NCI-H1436 (cell line): ENCODE data around the gene DUS2.
"Not testable (repeated sequence)": the region's sequence is repeated elsewhere in the genome, so short reads cannot be mapped to it uniquely, and the experiment has no call there.

ENCODE experiments used
- DNase-seq: peaks from one replicate; lab custom pipeline; 2025; lab: John Stamatoyannopoulos, UW

The DUS2 gene

DNA sequence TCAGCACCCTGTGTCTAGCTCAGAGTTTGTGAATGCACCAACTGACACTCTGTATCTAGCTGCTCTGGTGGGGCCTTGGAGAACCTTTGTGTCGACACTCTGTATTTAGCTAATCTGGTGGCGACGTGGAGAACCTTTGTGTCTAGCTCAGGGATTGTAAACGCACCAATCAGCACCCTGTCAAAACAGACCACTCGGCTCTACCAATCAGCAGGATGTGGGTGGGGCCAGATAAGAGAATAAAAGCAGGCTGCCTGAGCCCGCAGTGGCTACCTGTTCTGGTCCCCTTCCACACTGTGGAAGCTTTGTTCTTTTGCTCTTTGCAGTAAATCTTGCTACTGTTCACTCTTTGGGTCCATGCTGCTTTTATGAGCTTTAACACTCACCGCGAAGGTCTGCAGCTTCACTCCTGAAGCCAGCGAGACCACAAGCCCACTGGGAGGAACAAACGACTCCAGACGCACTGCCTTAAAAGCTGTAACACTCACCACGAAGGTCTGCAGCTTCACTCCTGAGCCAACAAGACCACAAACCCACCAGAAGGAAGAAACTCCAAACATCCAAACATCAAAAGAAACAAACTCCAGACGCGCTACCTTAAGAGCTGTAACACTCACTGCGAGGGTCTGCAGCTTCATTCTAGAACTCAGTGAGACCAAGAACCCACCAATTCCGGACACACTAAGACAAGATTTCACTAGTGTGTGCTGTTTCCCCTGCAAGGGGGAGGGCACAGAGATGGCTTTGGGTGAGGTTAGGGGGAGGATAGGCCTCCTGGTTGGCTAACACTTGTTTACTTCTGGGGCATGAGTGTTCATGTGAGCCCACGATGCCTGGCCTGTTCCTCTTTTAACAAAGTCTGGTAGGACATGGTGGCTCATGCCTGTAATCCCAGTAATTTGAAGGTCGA is 24.1 kb upstream of the DUS2 start, which contains the start of gene DPEP2:
Gene DPEP2 (minus strand): TSS at position 706 of the 910 bp plus-strand sequence. CDS start 6,272 bp downstream, outside the sequence.
- not testable (repeated sequence) for DNase-seq

DNA sequence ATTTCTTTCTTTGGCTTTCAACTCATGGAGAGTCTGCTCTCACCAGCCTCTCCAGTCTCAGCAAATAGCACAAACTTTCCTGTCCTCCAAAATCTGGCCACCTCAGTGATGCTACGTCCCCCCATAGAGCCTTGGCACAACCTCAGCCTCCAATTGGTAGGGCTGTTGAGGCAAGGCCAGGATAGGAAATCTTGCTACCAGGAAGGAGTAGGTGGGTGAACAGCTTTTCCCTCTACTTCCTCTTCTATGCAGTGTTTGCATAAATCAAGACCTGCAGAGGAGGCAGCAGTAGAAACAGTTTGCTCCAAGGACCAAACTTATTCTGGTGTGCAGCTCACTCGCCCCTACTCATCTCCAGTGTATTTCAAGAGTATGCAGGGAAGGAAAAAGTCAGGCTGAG is 23.1 kb upstream of the DUS2 start:
- no peak for DNase-seq

DNA sequence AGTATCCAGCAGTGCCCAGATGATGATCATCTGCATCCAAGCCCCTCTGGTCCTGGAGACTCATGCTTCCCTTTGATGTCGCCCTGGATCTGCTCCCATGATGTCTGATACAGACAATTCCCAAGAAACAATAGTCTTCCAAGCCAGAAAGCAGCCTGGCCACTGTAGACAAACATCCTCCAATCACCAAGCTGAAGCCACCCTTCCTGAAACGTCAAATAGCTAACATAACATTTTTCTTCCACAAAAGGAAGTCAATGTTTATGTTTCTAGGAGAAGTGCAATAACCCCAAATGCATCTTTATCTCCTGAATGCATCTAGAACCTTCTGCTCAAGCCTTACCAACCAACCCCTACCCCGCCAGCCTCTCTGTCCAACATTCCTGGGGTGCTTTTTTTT is 22.6 kb upstream of the DUS2 start:
- no peak for DNase-seq

DNA sequence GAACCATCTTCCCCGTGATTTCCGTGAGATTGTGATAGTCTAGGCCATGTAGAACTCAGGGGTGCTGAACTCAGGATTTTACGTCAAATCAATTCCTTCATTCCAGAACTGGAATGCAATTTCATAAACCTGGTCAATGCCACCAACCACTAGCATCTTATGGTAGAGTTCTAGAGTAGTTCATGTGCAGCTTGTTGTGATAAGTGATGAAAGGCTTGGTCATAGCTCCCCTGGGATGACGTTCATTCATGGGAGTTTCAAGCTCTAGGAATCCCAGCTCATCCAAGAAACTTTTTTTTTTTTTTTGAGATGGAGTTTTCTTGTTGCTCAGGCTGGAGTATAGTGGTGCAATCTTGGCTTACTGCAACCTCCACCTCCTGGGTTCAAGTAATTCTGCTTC is 20.1 kb upstream of the DUS2 start:
- DNase-seq = no peak

DNA sequence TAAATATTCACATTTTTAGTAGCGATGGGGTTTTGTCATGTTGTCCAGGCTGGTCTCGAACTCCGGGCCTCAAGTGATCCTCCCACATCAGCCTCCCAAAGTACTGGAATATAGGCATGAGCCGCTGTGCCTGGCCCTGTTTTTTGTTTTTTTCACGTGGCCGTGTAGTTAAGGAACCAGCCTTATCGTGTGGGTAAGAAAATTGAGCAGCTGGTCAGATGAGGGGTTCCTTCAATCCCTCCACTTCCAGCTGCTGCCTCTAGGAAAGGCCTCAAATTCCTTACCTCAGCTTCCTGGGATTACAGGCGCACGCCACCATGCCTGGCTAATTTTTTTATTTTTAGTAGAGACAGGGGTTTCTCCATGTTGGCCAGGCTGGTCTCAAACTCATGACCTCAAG is 17.9 kb upstream of the DUS2 start:
- DNase-seq = no peak

DNA sequence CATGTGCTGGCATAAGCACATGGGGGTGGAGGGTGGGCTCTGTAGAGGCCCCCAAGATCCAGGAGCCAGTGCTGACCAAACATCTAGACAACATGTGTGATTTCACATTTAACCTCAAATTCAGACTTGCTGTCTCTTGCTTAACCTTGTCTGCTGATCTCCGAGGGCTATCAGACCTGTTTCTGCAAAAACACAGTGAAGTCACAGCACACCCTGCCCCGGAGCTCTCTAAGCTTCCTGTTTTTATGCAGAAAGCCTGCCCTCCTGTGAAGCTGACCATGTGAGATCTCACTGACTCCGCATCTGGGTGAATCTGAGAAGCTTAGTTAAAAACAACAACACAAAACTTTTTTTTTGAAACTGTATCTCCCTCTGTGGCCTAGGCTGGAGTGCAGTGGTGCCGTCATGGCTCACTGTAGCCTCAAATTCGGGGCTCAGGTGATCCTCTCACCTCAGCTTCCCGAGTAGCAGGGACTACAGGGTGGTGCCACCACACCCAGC is 17.2 kb upstream of the DUS2 start:
- DNase-seq = no peak

DNA sequence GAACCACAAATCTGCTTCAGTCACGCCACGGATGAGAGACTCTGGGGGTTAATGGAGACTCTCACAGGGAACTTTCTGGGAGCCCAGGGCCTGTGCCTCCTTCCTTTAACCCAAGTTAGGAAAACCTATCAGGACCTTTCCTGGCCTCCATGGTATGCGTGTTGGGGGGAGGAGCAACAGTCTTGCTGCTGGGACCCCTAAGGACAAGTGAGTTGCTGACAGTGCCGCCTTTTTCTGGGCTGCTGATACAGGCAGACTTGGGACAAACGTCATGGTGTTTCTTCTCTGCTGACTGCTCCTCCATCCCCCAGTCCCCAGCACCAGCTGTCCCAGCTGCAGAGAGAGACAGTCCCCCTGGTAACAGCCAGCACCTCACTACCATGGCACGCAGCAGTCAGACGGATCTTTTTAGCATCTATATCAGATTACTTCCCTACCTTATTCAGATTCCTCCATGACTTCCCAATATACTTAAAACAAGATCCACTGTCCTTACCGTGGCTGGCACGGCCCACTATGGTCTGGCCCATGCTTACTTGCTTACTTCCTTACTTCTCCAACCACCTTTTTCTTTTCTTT is 13.8 kb upstream of the DUS2 start:
- no peak for DNase-seq

DNA sequence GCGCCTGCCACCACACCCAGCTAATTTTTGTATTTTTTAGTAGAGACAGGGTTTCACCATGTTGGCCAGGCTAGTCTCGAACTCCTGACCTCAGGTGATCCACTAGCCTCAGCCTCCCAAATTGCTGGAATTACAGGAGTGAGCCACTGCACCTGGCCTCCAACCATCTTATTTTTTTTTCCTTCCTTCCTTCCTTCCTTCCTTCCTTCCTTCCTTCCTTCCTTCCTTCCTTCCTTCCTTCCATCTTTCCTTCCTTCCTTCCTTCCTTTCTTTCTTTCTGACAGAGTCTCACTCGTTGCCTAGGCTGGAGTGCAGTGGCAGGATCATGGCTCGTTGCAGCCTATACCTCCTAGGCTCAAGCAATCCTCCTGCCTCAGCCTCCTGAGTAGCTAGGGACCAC is 13.2 kb upstream of the DUS2 start:
- DNase-seq = not testable (repeated sequence)

DNA sequence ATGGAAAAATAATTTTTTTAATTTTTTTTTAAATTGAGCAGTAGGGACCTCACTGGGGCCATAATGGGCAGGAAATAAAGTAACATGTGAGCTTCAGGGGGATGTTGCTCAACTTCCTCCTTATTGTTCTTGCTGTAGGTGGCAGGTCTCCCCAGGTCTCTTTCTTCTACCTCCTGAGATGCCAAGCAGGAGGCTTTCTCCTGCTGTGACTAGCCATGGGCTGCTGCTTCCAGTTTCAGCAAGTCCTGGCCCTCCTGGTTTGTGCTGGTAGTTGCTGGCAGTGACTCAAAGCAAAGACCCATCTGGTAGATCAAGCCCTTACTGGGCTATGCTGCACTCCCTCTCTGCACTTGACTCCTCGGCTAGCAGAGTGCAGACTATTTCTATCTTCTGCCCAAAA is 9.6 kb upstream of the DUS2 start:
- DNase-seq = no peak

DNA sequence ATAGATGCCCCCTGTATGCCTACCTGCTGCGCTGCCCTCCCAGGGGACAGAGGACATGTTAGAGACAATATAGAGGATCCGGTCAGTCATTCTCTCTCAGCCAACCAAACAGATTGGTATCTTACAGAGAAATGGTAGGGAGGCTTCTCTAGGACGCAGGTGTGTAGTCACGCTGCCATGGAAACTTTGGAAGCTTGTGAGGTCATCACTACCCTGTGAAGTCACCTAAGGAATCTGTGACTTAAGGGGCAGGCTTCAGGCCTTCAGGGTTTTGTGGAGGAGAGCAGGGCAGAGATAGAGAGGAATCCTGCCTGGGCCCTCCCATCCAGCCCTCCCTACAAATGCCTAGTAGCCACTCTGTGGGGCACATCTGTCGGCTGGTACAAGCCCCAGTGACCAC is 7.4 kb upstream of the DUS2 start, which contains the start of gene DPEP2NB:
Gene DPEP2NB (minus strand): TSS at position 231 of the 400 bp plus-strand sequence. CDS start 141 bp downstream, at position 90.
- no peak for DNase-seq

DNA sequence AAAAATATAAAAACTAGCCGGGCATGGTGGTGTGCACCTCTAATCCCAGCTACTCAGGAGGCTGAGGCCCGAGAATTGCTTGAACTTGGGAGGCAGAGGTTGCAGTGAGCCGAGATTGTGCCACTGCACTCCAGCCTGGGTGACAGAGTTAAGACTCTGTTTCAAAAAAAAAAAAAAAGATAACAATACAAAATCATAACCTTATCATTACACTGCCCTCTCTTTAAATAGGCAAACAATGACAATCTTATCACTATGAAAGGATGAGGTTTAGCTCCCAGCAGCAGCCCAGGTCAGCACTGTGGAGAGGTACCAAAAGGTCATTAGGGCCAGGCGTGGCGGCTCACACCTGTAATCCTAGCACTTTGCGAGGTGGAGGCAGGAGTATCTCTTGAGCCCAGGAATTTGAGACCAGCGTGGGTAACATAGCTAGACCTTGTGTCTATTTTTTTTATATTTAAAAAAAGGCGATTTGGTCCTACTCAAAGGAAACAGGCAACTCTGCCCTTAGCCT is 3.9 kb upstream of the DUS2 start:
- DNase-seq = no peak

DNA sequence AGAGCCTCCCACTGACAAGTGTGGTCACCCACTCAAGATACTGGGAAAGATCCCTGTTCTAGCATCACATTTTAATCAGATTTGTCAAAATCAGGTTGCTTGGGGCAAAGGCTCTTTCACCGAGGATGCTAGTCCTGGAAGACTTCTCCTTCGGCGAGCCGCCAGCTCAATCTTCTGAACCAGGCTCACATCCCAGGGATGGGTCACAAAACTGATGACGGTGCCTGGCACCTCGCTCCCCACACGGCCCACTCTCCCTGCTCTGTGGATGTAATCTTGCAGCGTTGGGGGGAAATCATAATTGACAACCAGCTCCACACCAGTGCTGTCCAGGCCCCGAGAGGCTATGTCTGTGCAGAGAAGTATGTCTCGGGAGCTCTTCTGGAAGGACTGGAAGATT is 1.6 kb upstream of the DUS2 start:
- DNase-seq = no peak

DNA sequence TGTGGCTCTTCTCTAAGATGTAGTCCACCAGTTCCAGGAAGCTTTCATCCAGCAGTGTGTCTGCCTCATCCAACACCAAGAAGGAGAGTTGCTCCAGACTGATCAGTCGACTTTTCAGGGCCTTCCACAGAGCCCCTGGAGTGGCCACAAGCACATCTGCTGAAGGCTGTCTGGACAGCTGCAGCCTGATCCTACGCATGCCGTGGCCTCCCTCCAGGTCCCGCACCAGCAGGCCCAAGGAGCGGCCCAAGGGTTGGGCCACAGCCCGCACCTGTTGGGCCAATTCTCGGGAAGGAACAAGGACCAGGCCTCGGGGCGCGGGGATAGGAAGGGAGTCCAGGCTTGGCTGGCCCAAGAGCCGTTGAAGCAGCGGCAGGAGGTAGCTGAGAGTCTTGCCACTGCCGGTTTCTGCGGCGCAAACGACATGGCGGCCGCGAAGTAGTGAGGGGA is 781 bp upstream of the DUS2 start:
- no peak for DNase-seq

DNA sequence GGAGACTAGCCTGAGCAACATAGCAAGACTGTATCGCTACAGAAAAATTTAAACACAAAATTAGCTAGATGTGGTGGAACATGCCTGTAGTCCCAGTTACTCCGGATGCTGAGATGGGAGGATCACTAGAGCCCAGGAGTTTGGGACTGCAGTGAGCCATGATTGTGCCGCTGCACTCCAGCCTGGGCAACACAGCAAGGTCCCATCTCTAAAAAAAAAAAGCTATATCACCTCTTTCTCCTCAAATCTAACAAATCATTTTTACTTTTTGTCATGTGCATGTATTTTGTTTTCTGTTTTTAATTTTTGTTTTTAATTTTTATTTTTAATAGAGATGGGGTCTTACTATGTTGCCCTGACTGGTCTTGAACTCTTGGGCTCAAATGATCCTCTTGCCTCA is 5.9 kb downstream of the DUS2 start:
- no peak for DNase-seq

DNA sequence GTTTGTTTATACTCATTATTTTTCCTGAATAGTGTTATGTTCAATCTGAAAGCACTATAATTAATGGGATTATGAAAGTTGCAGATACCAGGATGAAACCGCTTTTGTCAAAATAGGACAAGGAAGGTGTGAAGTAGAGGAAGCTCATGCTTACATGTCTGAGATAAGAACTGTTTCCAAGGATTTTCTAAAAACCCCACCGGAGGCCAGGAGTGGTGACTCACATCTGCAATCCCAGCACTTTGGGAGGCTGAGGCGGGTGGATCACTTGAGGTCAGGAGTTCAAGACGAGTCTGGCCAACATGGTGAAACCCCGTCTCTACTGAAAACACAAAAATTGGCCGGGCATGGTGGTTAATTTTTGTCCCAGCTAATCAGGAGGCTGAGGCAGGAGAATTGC is 7.0 kb downstream of the DUS2 start:
- not testable (repeated sequence) for DNase-seq

DNA sequence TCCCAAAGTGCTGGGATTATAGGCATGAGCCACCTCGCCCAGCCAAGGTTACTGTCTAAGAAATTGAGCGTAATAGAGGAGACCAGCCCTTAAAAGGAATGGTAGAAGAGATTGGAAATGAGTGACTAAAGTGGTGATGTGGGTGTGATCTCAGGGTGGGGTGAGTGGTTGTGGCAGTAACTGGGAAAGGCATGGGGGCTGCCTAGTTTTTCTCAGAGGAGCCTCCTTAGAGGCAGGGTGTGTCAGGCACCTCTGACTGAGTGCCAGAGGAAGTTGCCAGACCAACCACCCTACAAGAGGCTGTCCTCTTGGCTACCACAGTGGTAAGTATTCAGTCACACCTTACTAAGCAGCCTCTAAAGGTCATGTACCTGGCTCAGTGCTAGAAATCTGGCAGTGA is 8.9 kb downstream of the DUS2 start:
- no peak for DNase-seq

DNA sequence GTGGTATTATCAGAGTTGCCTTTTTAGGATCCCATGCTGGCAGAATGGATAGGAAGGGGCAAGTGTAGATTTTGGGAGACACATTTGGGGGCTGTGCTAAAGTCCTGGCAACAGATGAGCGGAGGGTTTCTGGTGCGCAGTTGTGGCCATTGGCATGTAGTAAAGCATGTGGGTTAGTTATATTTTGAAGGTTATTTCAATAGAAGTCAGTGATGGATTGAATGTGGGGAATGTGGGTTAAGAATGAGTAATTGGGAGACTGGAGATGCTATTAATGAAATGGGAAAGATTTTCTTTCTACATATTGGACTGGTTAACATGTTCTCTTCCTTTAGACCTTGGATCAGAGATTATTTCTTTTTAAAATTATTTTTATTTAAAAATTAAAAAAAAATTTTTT is 10.0 kb downstream of the DUS2 start:
- DNase-seq = no peak

DNA sequence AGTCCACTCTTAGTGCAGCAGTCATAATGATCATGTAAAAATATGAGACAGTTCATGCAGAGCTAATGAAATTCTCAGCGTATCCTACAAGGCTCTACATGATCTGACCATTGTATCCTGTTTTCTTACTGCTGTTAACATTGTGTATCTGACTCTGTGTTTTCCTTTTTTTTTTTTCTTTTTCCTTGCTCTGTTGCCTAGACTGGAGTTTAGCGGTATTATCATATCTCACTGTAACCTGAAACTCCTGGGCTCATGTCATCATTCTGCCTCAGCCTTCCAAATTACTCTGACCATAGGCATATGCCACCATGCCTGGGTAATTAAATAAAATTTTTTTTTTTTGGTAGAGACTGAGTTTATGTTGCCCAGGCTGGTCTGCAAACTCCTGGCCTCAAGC is 12.1 kb downstream of the DUS2 start:
- no peak for DNase-seq

DNA sequence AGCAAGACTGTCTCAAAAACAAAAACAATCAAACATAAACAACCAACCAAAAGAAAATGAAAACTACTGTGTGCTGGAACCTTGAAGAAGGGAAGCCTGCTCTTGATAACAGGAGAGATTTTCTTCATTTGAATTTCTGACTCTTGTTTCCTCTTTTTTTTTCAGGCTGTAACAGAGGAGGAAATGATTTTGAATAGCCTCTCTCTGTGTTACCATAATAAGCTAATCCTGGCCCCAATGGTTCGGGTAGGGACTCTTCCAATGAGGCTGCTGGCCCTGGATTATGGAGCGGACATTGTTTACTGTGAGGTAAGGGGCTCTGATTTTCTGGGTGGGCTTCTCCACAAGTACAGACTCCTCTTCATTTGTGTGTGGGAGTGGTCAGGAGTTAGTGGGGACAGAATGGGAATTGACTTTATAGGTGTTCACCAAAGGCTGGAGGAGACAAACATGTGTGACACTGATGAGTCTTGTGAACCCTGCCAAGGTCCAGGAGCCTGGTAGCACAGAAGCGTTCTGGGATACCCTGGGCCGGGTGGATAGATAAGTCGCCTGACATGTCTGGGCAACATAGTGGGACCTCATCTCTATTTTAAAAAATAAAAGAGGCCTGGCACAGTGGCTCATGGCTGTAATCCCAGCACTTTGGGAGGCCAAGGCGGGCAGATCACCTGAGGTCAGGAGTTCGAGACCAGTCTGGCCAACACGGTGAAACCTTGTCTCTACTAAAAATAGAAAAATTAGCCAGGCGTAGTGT is 14.9 kb downstream of the DUS2 start:
- DNase-seq = no peak

DNA sequence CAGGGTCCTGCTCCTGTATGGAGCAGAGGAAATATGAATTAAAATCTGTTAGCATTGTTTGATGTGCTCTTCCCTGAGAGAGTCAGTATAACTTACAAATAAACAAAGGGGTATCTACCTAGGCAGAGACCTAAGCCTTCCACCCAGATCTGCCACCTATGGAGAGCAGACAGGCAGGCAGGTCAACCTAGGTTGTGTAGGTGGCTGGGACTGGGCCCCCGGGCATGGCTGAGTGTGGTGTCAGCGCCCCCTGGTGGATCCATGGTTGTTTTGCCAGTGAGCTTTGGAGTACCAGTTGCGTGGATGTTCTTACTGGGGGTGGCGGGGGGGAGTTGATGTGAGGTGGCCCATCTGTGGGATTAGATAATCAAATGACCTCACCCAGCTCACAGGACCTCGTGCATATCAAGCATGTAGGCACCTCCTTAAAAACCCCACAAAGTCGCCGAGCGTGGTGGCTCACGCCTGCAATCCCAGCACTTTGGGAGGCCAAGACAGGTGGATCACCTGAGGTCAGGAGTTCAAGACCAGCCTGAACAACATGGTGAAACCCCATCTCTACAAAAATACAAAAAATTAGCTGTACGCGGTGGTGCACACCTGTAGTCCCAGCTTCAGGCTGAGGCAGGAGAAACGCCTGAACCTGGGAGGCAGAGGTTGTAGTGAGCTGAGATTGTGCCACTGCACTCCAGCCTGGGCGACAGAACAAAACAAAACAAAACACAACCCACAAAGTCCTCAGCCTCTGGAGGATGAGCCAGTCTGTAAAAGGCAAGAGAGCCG is 17.6 kb downstream of the DUS2 start:
- peak; percentile 45 for DNase-seq

DNA sequence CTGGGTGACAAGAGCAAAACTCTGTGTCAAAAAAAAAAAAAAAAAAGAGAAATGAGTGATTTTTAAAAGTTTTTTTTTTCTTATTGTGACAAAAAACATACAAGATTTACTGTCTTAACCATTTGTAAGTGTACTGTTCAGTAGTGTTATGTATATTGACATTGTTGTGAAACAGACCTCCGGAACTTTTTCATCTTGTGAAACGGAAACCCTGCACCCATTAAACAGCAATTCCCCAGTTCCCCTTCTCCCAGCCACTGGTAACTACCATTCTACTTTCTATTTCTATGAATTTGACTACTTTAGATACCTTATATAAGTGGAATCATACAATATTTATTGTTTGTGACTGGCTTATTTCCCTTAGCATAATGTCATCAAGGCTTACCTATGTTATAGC is 18.7 kb downstream of the DUS2 start:
- DNase-seq = no peak
